OCI-LY3 (cell line): ENCODE data around the gene BHLHE23.

Experiments used
- H2AFZ ChIP-seq: fragments of 200-600, 300-600 bp; shearing (Covaris generic); 2 replicates; pipeline ENCODE4 v1.6.0; 2014; ENCODE audit warnings: antibody characterized with exemption, low read depth, low read length
- H3K27ac ChIP-seq: fragments of 200-600, 300-600 bp; sonication (generic); 2 replicates; pipeline ENCODE4 v1.5.1; 2014; ENCODE audit warnings: mild to moderate bottlenecking, low read length, moderate library complexity, mixed read lengths
- H3K27me3 ChIP-seq: fragments of 200-600, 300-600 bp; sonication (generic); 2 replicates; pipeline ENCODE4 v1.6.1; 2014; ENCODE audit warnings: low read depth, low read length, mixed read lengths
- H3K36me3 ChIP-seq: fragments of 200-600, 300-600 bp; sonication (generic); replicated peaks from 2 replicates; pipeline ENCODE3; 2014; ENCODE audit warnings: low read depth, low read length, mixed read lengths
- H3K4me1 ChIP-seq: fragments of 300-600, 200-600 bp; sonication (generic); 2 replicates; pipeline ENCODE4 v1.6.1; 2014; ENCODE audit warnings: low read length, mixed read lengths
- H3K4me2 ChIP-seq: fragments of 200-600, 300-600 bp; sonication (generic); 2 replicates; pipeline ENCODE4 v1.6.1; 2014; ENCODE audit warnings: low read length, mixed read lengths
- H3K4me3 ChIP-seq: fragments of 300-600, 200-600 bp; sonication (generic); 2 replicates; pipeline ENCODE4 v1.5.1; 2014; ENCODE audit warnings: antibody characterized with exemption, mild to moderate bottlenecking, low read length, moderate library complexity
- H3K79me2 ChIP-seq: fragments of 300-600, 200-600 bp; shearing (Covaris generic); 2 replicates; pipeline ENCODE4 v1.6.1; 2014; ENCODE audit warnings: mild to moderate bottlenecking, low read length, mixed read lengths
- H3K9ac ChIP-seq: fragments of 300-600, 200-600 bp; shearing (Covaris generic); 2 replicates; pipeline ENCODE4 v1.6.0; 2014; ENCODE audit warnings: mild to moderate bottlenecking, low read length, moderate library complexity
- H3K9me3 ChIP-seq: fragments of 200-600, 300-600 bp; shearing (Covaris generic); 2 replicates; pipeline ENCODE4 v1.6.1; 2014; ENCODE audit warnings: low read length, mixed read lengths; ENCODE audit not compliant: insufficient read depth
- H4K20me1 ChIP-seq: fragments of 200-600, 300-600 bp; sonication (generic); 2 replicates; pipeline ENCODE4 v1.6.1; 2016; ENCODE audit warnings: low read length, mixed read lengths; ENCODE audit not compliant: insufficient read depth
- EZH2phosphoT487 ChIP-seq: fragments of 200-600 bp; shearing (Covaris generic); IDR thresholded peaks from 2 replicates; pipeline ENCODE4 v1.6.1; 2018; ENCODE audit warnings: antibody characterized with exemption, mixed run types, low read depth
- TF ChIP-seq, protein P1 (sequence below): fragments of 200-600, 300-600 bp; sonication (generic); IDR thresholded peaks from 2 replicates; pipeline ENCODE4 v1.5.1; 2014; ENCODE audit warnings: antibody characterized with exemption, low read length, low read depth

Gene BHLHE23

DNA sequence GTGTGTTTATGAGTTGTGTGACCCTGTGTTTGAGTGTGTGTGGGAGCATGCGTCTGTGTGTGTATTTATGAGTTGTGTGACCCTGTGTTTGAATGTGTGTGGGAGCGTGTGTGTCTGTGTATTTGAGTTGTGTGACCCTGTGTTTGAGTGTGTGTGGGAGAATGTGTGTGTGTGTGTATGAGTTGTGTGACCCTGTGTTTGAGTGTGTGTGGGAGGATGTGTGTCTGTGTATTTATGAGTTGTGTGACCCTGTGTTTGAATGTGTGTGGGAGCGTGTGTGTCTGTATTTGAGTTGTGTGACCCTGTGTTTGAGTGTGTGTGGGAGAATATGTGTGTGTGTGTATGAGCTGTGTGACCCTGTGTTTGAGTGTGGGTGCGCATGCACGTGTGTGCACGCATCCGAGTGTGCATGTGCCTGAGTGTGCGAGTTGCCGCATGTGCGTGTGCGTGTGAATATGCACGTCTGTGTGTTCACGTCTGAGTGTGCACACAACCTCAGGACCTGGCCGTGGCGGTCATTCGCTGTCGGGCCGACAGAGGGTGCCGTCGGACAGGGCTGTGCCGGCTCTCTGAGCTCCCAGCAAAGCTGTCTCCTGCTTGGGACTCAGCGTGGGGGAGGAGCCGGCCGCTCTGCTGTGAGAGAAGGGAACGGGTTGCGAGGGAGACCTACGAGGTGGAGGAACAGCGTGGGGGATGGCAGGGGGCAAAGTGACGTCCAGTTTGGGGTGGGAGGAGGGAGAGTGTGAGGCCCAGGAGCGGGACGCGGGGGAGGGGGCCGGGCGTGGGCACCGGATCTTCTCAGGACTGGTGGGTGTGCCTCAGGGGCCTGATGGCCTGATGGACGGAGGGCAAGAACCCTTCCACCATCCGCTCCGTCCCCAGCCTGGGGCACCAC, 34.6 kb downstream of the BHLHE23 start:
- TF ChIP-seq, protein P1, sequence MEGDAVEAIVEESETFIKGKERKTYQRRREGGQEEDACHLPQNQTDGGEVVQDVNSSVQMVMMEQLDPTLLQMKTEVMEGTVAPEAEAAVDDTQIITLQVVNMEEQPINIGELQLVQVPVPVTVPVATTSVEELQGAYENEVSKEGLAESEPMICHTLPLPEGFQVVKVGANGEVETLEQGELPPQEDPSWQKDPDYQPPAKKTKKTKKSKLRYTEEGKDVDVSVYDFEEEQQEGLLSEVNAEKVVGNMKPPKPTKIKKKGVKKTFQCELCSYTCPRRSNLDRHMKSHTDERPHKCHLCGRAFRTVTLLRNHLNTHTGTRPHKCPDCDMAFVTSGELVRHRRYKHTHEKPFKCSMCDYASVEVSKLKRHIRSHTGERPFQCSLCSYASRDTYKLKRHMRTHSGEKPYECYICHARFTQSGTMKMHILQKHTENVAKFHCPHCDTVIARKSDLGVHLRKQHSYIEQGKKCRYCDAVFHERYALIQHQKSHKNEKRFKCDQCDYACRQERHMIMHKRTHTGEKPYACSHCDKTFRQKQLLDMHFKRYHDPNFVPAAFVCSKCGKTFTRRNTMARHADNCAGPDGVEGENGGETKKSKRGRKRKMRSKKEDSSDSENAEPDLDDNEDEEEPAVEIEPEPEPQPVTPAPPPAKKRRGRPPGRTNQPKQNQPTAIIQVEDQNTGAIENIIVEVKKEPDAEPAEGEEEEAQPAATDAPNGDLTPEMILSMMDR: peak; percentile 84
- TF ChIP-seq EZH2phosphoT487: no peak
- 0 out of 2 replicates have a peak, but pooled peaks cover 3% of the 10 kb centered on the region for H3K27me3 ChIP-seq
- no peak overlapping the region; the same call in 1 of the 2 replicates for H3K9ac ChIP-seq
- H4K20me1 ChIP-seq: 0 out of 2 replicates have a peak, but pooled peaks cover under 1% of the 10 kb centered on the region
- H3K4me1 ChIP-seq: peaks cover 17% of the 10 kb centered on the region
- peak overlapping the region; percentile 72; the same call in 1 of the 2 replicates for H2AFZ ChIP-seq
- no peaks in the 10 kb centered on the region for H3K9me3 ChIP-seq
- no peak overlapping the region for H3K27ac ChIP-seq
- H3K4me3 ChIP-seq: peak overlapping the region; percentile 75
- no peaks in the 10 kb centered on the region for H3K79me2 ChIP-seq
- peaks cover 3% of the 10 kb centered on the region for H3K36me3 ChIP-seq
- H3K4me2 ChIP-seq: peak overlapping the region; percentile 84

DNA sequence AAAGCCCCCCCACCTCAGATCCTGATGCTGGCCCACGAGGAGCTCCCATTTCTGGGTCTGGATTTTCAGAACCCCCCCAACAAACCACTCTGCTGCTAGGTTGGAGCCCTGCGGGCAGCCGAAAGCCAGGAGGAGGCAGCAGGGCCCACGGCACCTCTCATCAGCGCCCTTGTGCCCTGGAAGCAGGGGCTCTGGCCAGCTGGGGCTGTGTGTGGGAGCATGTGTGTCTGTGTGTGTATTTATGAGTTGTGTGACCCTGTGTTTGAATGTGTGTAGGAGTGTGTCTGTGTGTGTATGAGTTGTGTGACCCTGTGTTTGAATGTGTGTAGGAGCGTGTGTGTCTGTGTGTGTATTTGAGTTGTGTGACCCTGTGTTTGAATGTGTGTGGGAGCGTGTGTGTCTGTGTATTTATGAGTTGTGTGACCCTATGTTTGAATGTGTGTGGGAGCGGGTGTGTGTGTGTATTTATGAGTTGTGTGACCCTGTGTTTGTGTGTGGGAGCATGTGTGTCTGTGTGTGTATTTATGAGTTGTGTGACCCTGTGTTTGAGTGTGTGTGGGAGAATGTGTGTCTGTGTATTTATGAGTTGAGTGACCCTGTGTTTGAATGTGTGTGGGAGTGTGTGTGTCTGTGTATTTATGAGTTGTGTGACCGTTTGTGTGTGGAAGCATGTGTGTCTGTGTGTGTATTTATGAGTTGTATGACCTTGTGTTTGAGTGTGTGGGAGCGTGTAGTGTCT, 35.4 kb downstream of the BHLHE23 start:
- no peak overlapping the region for H3K4me2 ChIP-seq
- no peak overlapping the region for H3K27ac ChIP-seq
- no peaks in the 10 kb centered on the region for H3K79me2 ChIP-seq
- no peak overlapping the region for H2AFZ ChIP-seq
- H3K9ac ChIP-seq: no peak overlapping the region
- H3K4me1 ChIP-seq: peaks cover 10% of the 10 kb centered on the region
- H3K9me3 ChIP-seq: no peaks in the 10 kb centered on the region
- H3K36me3 ChIP-seq: peaks cover 5% of the 10 kb centered on the region
- H4K20me1 ChIP-seq: 0 out of 2 replicates have a peak, but pooled peaks cover 3% of the 10 kb centered on the region
- H3K4me3 ChIP-seq: no peak overlapping the region
- TF ChIP-seq, protein P1: no peak
- no peak for TF ChIP-seq EZH2phosphoT487
- H3K27me3 ChIP-seq: 0 out of 2 replicates have a peak, but pooled peaks cover 3% of the 10 kb centered on the region

DNA sequence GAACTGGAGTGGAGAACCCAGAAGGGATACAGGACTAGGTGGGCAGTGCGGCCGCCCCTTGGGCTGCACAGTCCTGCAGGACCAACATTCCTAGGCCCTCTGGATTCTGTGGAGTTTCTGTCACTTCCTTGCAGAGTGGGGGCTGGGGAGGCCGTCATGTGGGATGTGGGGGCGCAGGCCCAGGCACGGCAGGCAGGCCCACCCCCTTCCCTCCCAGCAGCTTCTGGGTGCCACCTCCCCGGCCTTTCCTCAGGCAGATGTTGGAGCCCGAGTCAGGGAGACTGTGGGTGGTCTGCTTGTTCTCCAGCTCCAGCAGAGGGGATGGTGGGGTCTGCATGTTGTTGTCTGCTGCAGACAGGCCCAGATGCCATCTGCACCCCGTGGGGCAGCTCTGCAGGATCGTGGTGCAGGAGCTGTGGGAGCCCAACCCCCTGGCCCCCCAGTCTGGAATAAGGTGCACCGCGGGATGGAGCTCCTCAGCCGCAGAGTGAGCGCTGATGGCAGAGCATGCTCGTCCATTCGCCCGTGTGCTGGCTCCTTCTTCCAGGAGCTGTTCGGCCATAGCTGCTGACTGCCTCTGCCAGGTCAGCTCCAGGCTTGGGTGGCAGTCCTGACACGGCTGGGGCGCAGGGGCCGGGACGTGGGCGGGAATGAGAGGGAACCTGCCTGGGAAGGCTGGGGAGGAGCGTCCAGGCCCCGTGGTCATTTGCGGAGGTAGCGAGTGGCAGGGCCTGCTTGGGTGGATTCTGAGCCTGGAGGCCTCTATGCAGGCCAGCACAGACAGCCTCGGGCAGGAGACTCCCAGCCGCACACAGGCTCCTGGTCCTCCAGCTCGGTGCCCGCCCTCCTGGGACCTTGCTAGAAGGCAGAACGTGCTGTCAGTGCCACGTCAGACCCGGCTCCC, 36.2 kb downstream of the BHLHE23 start:
- H3K27me3 ChIP-seq: 0 out of 2 replicates have a peak, but pooled peaks cover 3% of the 10 kb centered on the region
- no peak overlapping the region for H3K4me2 ChIP-seq
- no peaks in the 10 kb centered on the region for H3K79me2 ChIP-seq
- no peak overlapping the region for H2AFZ ChIP-seq
- TF ChIP-seq, protein P1: no peak
- no peak for TF ChIP-seq EZH2phosphoT487
- H3K4me3 ChIP-seq: no peak overlapping the region
- peaks cover 10% of the 10 kb centered on the region for H3K4me1 ChIP-seq
- H3K9ac ChIP-seq: no peak overlapping the region
- no peak overlapping the region for H3K27ac ChIP-seq
- 0 out of 2 replicates have a peak, but pooled peaks cover 3% of the 10 kb centered on the region for H4K20me1 ChIP-seq
- no peaks in the 10 kb centered on the region for H3K9me3 ChIP-seq
- H3K36me3 ChIP-seq: peaks cover 6% of the 10 kb centered on the region
